GM18861 (cell line): ENCODE results near the gene LINC00237.

Experiments used
- ATAC-seq: cut with Tn5 transposase; IDR thresholded peaks from one replicate; pipeline ENCODE4 v1.9.1; 2021; ENCODE audit not compliant: unreplicated experiment

Gene LINC00237

GRCh38 chr20:21100578-21101452 lies 5.3 kb downstream of the LINC00237 start:
- ATAC-seq: no peak

DNA sequence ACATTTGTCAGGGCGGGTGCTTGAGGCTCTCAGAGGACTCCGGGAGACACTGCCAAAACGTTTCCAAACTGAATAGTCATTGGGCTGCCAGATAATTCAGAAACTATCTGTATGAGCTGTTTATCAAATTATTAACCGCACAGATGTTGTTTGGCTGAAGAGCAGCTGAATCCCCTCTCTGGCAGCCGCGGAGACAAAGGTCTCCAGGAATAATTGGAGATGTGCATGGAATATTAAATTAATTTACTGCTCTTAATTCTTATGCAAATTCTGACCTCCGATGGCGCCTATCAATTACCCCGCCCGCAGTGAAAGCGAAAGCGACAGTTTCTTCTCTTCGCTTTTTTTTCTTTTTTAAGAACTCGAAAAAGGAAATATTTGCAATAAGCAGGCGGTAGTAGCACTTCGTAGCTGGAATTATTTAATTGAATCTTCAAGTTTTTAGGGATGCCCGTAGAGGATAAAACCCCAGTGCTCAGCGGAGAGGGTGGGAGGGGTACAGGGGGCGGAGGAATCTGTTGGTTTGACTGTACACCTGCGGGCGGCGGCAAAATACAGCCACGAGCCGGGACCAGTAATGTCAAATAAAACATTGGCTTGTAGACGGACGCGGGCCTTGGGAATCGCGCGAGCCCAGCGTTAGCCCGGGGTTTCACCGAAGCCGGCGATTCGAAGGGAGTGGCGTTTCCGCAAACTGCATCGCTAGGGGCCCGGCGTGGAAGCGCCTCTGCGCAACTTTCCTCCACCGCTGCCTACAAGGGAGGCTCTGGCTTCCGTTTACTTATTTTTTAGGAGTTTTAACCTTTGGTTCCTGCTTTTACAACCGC lies 6.2 kb downstream of the LINC00237 start:
- no peak for ATAC-seq

DNA sequence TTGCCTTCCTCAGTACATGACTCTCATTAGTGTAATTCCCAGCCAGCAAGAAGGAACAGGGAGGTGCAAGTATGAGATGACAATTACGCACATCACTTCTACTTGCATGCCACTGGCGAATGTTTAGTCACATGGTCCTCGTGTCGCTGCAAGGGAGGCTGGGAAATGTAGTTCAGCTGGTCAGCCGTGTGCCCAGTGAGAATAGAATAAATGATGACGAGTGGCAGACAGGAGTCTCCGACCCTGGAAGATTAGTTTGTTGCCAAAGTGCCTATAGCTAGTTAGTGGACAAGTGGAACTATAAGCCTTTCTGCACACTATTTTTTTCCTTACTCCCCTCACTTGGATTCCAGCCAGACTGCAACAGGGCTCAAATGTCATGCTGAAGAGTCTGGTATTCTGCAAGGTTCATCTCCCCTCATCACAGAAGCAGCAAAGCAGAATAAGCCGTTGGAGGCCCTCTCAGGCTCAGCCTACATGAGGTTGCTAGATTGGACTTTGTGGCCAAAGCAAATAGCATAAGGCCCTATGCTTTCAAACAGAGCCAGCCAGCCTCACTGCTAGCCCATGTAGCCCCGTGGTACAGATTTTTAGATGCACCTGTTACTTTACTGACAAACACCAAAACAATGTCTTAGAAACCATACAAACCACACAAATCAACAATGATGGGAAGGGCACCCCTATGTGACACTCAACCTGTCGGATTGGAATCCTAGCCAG lies 9.7 kb downstream of the LINC00237 start:
- peak; percentile 52 for ATAC-seq

DNA sequence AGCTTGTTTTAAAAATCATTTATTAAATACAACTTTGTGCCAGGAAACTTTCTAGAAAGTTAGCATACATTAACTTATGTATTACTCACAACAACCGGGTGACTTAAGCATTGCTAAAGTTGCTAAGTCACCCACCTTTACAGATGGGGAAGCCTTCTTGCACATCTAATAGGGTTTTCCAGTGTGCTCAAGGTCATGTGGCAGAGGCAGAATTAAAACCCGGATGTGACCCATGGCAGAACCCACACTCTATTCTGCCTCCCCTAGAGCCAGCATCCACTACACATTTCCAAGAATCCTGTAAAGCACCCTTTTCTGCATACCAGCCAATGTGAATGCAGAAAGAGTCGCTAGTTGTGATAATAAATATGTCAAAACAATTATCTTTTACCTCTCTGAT lies 13.4 kb downstream of the LINC00237 start:
- ATAC-seq: no peak

- no peak for ATAC-seq
Measured at GRCh38 chr20:21090721-21091120, 15.4 kb downstream of the LINC00237 start.

DNA sequence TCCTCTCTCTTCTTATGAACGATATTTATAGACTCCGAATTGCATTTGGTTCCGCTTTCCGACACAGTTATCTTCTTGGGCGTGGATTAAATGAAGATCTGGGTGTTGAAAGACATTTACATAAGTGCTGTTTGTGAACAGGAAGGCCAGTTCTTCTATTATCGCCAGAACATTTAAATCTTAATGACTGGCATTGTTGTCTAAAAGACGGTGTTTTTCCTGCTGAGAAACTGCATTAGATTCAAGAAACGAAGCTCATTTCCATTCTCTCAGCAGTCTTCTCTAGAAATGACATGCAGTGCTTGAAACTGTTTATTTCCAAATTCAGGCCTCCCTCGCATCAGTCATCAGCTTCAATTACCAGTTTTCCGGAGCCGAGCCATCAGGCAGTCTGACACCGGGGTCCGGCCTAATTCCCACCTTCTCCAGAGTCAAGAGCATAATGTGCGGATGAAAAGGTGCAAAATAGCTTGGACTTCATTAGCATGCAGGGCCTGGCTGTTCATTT lies 16.0 kb downstream of the LINC00237 start:
- no peak for ATAC-seq

DNA sequence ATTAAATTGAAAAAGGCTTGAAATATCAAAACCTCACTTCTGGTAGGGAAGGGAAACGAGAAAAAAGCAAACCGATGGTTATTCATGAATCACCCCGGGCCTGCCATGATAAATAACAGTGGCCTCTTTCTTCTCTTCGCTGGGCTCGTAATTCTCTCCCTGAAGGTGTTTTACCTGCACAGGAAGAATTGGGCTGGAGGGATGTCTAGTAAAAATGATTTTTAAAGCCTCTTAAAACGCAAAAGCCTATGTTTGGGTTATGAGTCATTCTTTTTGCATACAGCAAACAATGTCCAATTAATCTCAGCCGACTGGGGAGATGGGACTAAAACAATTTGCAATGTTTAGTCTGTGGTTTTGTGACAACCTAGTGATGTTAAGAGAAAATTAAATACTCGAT lies 16.8 kb downstream of the LINC00237 start:
- no peak for ATAC-seq

DNA sequence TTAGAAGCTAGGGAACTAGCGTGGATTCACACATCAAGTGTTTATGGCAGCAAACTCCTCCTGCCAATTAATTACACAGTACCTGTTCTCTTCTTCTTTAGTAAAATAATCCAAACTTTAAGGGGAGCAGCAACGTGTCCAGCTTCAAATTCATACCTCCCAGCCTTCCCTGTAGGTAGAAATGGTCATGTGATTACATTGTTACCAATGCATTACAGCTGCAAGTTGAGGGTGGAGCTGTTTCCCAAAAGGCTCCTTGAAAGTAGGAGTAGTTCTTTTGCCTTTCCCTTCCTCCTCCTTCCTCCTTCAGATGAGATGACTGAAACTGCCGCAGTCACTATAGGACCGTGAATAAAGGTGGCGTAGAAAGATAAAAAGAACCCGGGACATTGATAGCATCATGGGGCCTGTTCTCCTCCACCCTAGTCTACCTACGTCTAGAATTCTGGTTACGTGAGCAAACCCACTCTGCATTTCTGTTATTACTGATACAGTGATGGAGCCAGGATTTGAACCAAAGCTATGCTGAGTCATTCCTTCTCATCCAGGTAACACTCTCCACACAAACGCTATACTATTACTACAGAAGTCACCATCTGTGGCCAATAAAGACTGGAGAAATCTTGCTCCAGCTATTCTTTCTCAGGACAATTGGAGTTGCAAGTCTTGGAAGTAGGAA lies 18.2 kb downstream of the LINC00237 start:
- ATAC-seq: no peak

- no peak for ATAC-seq
Measured at GRCh38 chr20:21083825-21084325, 22.3 kb downstream of the LINC00237 start.

DNA sequence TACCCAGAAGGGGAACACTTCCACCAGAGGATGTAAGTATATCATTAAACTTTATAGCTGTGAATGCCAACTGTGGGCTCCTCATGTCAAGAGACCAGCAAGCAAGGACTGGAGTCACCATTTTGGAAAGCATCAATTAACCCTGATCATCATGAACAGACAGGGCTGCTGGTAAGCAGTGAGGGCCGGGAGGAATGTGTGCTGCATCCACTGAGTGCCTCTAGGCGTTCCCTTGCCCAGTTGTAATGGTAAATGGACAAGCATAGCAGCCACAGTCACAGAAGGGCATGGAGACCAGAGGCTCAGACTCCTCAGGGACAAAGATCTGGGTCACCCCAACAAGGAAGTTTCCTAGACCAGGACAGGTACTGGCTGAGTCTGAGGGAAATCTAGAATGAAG lies 23.6 kb downstream of the LINC00237 start:
- no peak for ATAC-seq

- ATAC-seq: no peak
Measured at GRCh38 chr20:21077809-21078345, 28.3 kb downstream of the LINC00237 start.

DNA sequence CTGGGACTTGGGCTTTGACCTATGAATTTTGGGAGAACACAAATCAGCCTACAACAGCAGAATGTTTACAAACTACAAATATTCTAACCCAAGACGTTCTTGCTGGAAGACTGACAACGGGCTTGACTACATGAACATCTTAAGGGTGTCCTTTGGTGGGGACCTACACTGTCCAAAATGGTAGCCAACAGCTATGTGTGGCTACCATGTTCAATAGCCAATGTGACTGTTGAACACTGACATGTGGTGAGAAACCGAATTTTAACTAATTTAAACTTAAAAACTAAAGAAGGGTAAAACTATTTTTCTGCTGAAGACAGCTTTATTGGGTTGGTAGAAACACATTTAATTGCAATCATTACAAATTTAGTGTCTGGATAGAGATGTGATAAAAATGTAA lies 30.1 kb downstream of the LINC00237 start:
- no peak for ATAC-seq

- no peak for ATAC-seq
Measured at GRCh38 chr20:21075471-21075870, 30.7 kb downstream of the LINC00237 start.

GRCh38 chr20:21074605-21075336 lies 31.4 kb downstream of the LINC00237 start:
- ATAC-seq: peak; percentile 96

DNA sequence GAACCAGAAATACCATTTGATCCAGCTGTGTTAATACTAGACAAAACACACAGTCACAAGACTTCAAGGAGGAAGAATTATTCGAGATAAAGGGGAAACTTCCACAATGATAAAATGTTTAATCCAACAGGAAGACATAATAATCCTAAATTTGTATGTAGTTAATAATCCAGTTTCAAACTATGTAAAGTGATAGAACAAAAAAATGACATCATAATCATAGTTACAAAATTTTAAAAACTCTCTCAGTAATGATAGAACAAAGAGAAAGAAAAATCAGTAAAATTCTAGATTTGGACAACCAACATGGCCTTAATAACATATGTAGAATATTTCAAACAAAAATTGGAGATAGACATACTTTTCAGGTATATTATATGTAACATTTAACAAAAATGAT lies 38.9 kb downstream of the LINC00237 start:
- ATAC-seq: no peak

DNA sequence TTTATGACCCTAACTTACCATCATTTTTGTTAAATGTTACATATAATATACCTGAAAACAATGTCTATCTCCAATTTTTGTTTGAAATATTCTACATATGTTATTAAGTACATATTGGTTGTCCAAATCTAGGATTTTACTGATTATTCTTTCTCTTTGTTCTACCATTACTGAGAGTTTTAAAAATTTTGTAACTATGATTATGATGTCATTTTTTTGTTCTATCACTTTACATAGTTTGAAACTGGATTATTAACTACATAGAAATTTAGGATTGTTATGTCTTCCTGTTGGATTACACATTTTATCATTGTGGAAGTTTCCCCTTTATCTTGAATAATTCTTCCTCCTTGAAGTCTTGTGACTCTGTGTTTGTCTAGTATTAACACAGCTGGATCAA lies 41.2 kb downstream of the LINC00237 start:
- ATAC-seq: no peak

DNA sequence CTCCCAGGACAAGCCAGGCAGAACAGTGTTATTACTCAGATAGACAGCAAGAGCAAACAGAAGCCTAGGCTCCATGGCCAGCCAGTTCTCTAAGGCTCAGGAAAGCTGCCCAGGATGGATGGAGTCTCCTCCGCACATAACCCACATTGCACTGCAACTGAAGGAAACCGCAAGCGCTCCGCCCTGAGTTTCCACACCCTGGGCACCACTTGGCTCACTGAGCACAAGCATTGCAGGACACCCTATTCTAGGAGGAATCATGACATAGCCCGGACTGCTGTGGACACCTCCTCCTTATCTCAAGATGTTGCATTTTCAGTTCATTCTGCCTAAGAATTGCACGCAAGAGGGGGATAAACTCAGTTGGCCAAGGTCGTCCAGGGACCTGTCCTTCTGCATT lies 42.9 kb downstream of the LINC00237 start:
- ATAC-seq: no peak

- no peak for ATAC-seq
Measured at GRCh38 chr20:21053002-21053762, 53.0 kb downstream of the LINC00237 start.

GRCh38 chr20:21052686-21053001 lies 53.5 kb downstream of the LINC00237 start:
- ATAC-seq: no peak
